NCI-H2196 treated with DMSO at 0.1 percent for 48 hours (cell line): ENCODE measurements around the gene YPEL5.

Experiments used
- DNase-seq: peaks from one replicate; lab custom pipeline; 2025; ENCODE audit not compliant: unreplicated experiment; lab: John Stamatoyannopoulos, UW

Gene YPEL5

DNA sequence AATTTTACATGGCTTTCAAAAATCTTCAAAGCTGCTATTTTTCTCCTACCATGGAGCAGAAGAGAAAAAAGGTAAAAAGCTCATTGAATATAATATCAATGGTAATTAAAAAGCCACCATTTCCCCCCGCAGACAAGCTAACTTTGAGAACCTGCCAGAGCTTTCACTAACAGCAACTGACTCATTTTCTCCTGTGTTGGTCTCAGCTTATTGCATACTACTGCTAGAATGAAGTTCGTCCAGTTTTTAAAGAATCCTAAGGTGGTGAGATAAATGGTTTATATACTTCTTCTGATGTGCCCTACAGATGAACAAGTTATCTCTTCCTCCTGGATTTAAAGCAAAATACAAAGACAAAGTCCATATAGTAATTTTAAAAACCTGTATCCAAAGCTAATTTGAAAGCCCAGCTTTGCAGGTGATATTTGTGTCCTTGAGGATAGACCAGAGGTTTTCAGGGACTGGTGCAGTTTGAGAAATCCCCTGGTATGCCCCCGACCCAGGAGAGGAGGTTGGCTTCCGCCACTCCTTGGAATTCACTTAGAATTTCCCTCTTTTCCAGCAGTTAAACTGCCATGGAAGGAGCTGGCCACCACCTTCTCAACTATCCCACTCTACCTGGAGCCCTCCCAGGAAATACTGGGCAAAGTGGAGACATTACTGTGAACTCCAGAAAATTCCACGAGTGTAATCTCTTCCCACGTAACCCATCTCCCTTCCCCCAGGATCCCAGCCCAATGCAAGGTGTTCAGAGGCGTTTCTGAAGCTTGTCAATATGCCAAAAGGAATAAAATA lies 17.5 kb downstream of the YPEL5 start:
- no peak for DNase-seq

DNA sequence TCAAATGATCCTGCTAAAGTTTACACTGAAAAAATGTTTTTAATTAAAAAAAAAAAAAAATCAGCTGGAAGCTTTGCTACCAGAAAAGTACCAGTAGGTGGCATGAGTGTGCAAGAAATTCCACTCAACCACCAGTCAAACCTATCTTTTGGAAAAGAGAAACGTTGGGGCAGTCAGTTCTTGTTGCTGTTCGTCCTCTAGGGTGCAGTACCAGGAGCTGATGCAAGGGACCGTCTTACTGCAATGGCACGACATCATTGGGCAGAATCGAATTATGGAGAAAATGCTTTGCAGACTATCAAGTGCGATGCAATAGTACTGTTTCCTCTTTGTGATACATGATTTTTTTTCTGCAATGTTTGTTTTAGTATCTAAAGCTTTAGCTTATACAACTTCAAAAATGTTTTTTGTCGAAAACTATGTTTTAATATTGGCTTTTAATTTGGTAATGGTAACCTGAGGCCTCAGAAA lies 18.3 kb downstream of the YPEL5 start:
- peak; percentile 74 for DNase-seq

DNA sequence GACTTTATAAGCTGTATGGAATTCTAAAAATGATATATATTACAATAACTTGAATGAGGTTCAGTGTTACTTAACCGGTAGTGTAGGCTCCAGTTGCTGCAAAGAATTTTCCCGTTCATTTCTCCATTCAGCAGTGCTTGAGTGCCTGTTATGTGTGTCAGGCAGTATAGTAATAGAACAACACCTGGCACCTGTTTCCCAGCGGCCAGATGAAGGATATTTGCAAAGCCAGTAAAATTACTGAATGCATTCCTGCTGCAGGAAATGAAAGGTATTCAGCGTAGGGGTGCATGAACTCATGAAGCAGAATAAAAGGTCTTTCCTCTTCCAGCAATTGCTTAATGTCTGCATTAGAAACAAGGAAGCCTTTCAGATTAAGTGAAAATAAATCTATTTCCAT lies 18.8 kb downstream of the YPEL5 start:
- DNase-seq: no peak

DNA sequence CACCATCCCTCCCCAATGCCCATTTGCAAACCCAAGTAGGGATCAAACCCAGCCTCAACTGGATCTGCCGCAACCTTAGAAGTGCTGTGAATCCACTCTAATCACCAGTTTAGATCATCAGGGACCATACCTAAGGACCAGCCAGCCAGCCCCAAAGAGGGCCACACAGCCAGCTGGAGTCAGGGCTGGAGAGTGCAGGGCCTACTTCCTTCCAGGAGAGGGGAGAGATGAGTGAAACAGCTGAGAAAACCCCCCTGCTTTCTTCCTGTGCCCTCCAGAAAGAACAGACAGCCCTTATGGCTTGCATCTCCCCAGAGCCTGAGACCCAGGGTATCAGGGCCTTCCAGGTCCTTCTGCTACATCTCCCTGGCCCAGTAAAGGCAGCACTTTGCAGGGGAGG lies 25.8 kb downstream of the YPEL5 start:
- no peak for DNase-seq

DNA sequence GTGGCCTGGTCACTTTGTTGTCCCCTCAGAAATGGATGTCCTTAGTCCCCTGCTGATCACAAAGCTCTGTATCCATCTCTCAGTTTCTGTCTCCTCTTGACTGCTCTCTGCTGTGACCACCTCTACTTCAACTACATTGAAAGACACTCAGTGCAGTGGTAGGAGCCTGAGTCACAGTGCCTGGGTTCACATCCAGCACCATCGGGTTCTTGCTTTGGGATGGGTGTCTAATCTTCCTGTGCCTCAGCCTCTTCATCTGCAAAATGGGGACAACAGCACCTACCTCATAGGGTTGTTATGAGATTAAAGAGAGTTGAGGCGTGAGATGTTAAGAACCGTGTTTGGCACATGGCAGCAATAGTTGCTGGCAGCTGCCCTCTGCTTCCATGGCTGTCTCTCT lies 30.6 kb downstream of the YPEL5 start:
- DNase-seq: no peak

DNA sequence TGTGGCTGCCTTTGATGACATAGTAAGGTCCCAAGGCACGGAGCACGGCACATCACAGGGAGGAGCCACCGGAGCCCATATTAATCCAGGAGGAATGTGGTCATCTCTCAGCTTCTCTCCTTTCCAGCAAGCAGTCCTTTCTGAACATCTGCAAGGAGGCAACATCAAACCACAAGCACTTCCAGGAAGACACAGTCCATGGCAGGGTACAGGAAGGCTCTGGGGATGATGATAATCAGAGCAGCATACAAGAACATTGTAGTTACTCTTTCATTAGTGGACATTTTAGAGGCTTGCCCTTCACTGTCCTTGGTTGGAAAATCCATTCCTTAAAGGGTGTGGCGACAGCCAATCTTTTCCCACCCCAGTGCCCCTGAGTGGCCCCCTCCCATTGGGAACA lies 31.1 kb downstream of the YPEL5 start:
- DNase-seq: no peak

DNA sequence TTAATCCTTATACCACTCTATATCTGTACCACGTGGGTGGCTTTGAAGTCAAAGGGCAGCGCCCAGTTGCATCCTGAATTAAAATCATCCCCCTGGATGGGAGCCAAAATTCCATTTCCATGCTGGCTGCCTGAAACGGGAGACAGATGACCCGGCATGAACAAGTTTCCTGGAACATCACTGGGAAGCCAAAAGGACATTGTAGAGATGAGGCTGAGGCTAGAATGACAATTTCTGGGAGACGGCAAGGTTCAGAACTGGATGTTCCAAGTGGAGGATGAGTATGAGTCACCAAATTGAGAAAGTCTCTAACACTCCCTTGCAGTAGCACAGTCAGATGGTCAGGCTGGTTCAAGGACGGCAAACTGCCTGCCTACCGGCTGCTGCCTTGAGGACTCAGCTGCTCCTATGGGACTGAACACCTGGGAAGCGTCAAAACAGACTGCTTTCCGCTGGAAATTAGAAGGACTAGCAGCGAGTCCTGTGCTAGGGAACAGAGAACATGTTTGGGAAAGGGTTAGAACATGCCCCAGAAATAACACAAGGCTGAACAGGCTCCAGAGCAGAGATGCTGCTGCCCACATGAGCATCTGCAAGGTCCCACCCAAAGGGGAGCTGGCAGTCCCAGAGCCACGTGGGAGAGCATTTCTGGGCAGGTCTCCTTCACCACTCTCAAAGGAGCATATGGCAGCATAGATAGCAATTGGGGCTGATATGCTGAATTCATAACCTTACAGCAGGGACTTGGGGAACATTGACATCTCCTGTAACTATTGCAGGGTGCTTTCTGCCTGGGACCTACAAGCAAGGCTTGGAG lies 32.0 kb downstream of the YPEL5 start:
- DNase-seq: no peak

DNA sequence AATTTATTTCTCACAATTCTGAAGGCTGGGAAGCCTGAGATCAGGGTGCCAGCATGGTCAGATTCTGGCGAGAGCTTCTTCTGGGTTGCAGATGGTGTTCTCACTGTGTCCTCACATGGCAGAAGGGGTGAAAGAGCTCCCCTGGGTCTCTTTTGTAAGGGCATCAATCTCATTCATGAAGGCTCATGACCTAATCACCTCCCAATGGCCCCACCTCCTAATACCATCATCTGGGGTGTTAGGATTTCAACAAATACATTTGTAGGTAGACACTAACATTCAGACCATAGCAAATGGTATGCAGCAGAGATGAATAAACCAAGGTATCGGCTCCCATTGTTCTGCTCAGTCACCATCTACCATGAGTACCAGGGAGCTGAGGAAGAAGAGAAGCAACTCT lies 32.7 kb downstream of the YPEL5 start:
- no peak for DNase-seq

DNA sequence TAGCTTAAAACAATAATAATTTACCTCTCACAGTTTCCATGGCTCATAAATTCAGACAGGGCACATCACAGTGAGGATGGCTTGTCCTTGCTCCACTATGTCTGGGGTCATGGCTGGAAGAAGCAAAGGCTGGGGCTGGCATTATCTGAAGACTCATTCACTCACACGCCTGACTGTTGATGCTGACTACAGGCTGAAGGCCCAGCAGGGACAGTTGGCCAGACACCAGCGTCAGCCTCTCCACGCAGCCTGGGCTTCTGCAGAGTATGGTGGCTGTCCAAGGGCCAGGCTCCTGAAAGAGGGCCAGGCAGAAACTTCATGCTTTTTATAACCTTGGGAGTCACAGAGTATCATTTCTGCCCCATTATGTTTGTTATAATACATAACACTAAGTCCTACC lies 33.4 kb downstream of the YPEL5 start:
- no peak for DNase-seq

DNA sequence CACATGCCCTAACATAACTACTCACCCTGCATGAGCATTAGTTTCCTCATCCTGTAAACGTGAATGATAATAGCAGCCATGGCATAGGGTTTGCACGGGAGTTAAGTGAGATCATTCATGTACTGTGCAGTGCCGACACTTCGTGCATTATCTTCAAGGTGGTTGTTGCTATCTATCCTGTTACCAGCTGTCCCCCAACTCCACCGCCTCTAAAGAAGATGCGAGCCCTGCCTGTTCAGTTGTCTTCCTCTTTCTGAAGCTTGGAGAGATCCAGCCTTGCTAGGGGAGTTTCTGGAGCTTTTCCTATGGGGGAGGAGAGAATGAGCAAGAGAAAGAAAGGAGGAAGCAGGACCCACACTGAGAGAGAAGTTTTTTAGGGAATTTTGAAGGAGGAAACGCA lies 34.4 kb downstream of the YPEL5 start:
- DNase-seq: no peak

DNA sequence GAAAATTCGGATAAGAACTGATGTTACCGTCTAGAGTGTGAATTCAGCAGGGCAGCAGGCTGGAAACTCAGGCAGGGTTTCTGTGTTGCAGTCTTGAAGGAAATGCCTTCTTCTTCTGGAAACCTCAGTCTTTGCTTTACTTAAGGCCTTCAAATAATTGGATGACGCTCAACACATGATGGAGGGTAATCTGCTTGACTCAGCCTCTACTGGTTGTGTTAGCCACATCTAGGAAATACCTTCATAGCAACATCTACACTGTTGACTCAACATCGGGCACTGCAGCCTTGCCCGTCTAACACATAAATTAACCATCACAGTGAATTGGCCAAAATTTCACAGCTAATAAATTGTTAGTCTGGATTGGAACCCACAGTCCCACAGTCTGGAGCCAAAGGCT lies 37.2 kb downstream of the YPEL5 start:
- no peak for DNase-seq

DNA sequence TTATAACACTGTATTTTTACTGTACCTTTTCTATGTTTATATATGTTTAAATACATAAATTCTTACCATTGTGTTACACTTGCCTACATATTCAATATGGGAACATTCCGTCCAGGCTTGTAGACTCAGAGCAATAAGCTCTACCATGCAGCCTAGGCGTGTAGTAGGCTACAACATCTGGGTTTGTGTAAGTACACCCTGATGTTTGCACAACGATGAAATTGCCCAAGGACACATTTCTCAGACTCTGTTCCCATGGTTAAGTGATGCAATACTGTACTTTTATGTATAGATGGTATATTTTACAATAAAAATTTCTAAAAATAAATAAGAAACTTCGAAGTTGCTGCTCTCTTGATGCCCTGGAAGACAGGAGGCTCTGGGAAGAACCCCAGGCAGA lies 38.4 kb downstream of the YPEL5 start:
- DNase-seq: no peak

DNA sequence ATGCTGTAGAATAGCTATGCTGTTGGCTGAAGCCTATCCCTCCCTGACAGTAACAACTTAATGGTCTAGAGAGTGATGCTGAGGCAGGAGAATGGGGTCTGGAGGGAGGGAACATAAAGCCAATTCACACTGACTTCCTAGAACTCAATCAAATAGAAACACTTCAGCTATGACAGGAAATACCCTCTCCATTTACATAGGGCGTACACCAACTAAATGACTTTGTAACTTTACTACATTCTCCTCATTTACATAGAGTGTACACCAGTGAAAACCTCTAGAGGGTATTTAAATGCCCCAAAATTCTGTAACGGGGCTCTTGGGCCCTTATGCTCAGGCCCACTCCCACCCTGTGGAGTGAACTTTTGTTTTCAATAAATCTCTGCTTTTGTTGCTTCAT lies 41.5 kb downstream of the YPEL5 start:
- DNase-seq: no peak

DNA sequence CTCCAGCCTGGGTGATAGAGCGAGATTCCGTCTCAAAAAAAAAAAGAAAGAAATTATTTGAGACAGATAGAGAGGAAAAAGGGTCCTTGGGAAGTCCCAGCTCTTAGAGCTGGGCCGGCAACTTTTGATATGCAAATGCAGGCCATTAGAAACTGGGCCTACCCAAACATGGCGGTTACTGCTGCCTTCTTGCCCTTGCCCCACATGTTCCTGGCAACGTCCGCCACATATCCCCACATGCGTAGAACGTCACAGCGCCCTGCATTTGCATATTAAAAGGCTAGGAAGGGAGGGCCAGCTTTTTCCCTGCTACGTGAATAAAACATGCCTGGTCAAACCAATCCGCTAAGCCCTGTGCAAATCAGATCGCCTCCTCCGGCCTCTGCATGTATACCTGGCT lies 43.8 kb downstream of the YPEL5 start:
- no peak for DNase-seq

DNA sequence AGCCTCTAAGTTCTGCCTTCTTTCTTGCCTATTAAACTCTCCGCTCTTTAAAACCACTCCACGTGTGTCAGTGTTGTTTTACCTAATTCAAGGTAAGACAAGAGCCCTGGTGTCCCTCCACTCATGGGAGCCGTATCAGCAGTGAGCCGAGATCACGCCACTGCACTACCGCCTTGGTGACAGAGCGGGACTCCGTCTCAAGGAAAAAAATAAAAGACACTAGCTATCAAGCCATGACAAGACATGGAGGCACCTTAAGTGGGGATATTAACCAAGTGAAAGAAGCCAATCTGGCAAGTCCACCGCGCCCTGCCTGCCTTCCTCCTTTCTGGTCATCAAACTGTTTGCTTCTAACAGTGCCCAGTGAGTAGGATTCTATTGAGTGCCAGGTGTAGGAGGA lies 44.3 kb downstream of the YPEL5 start:
- no peak for DNase-seq

DNA sequence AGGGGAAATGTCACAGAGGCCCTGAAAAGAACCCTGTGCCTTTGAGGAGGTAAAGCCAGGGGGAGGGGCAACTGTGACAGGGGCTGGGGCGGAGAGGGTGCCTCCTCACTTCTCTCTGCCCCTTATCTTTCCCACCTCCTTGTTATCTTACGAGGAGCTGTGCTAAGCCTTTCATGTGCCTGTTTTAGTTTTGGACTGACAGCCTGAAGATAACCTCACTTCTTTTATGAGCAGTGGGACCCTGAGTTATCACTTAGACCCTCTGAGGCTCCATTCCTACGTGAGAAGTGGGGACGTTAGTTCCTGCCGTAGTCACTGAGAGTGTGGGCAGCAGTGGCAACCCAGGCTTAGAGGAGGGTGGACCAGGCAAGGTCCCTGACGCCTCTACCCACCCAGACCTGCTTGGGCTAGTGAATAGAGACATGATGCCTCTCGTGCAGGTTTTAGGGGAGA lies 45.0 kb downstream of the YPEL5 start:
- no peak for DNase-seq

DNA sequence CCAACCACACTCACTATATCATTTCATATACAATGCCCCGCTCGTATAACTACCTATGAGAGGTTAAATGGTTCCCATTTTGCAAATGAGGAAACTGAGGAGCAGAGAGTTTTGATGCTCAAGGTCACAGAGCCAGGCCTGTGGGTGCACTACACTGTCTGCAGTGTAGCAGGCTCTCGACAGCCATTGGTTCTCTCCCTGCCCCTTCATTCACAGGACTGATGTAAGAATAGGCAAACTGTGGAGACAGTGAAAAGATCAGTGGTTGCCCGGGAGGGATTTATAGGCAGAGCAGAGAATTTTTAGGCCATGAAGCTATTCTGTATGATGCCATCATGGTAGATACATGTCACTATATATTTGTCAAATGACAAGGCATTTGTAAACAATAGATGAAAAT lies 45.5 kb downstream of the YPEL5 start:
- no peak for DNase-seq

DNA sequence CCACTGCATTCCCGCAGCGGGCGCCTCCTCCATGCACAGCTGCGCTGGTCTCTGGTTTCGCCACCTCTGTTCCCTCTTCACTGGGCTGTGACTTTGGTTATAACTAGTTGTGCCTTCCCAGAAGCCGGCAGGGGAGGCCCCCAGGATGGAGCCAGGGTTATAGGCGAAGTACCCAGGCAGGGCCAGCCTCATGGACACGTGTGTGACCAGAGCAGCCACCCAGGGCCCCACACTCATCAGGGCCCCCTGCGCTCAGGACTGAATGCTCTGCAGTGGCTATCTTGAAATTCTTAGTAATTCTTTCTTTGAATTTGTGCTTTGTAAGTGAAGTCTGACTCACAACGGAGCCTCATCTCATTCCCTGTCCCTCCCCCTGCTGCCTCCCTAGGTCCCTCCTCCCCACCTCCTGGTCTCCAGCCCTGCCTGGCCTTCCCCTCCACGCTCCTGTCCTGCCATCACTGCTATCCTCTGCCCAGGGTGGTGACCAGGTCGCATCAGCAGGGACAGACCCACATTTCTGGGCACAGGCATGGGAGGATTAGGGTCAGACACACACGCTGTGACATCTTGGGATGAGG lies 46.4 kb downstream of the YPEL5 start:
- DNase-seq: no peak

DNA sequence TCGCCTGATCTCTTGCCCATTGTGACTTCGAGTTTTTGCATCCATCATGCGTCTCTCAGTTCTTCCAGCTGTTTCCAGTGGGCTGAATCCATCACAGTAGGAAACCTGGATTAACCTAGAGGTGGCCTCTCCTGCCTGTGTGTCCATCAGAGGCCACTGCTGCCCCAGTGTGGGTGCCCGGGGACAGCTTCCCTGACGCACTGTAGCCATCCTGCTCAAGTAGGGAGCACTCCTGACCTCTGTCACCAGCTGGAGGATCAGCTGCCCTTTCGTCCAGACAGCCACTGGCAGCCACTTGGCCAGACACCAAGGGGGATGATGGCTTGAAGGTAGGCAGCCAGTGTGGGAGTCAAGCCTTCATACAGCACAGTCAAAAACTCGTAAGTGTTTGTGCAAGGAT lies 47.6 kb downstream of the YPEL5 start:
- DNase-seq: no peak

DNA sequence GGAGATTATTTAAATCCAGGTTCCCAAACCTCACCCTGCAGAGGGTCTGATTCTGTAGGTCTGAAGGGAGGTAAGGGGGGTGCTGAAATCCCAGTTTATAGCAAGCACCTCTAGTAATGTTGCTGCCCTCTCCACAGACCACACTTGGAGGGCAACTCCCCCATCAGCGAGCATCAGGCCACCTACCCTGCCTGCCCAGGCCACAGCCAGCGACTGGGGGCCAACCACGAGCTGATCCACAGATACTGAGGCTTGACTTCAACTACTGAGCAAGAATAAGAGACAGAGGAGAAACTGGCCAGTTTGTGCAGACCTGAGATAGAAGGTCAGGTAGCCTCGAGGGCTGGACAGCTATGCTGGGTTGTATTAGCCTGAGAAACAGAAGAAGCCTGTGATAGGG lies 48.2 kb downstream of the YPEL5 start:
- no peak for DNase-seq

DNA sequence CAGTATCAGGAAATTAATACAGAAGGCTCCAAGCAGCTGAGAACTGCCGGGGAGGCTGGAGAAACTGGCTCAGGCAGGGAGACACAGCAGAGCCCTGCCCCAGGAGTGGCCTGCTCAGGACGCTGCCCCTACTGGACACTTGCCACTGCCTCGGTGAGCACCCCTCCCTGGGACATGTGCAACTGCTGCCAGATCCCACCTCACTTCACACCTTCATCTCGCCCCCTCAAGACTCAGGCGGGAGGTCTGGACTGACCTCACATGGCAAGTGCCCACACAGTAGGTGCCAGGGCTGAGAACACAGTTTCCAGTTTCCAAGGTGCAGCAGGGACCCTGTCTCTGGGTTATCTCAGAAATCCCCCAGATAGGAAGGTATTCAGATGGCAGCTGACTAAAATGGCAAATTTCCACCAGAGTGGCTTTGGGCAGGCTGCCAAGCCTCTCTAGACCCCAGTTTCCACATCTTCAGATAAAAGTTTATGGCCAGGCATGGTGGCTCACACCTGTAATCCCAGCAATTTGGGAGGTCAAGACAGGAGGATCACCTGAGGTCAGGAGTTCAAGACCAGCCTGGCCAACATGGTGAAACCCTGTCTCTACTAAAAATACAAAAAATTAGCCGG lies 50.9 kb downstream of the YPEL5 start:
- no peak for DNase-seq

DNA sequence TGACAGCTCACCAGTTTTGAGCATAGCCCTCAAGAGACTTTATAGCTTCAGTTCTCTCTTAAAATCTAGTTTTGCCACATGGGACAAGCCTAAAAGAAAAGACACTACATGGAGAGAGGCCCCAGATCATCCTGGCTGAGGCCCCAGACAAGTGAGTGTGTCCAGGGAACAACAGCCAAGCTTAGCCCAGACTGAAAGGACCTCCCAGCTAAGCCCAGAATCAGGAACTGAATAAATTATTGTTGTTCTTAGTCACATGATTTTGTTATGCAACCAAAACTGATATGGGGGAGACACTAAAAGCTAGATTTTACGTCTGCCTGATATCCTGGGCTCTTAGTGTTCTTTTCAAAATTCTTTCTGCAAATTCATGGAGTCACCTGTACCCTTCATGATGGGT lies 55.2 kb downstream of the YPEL5 start:
- DNase-seq: no peak
